Measurements from ENCODE around the gene PRR29. TPM values are rescaled to one million over a fixed set of nuclear protein-coding genes. Genes with fewer than 3 reads are reported as not detected.

The PRR29 gene
- polyA plus RNA-seq, 1 of the 3 experiments (the other 2 are of a cell fraction): 2.7 TPM

- WGBS (ENCODE audit: low lambda C conversion rate): 79% methylated on average over 3 of the region's 3 CpGs
Observed at GRCh38 chr17:63976702-63977101, 21.4 kb upstream of the PRR29 start.

More at GRCh38 chr17:63976702-63977101, 21.4 kb upstream of the PRR29 start:
- no peak overlapping the region for H3K9ac ChIP-seq
- DNase-seq: no peak
- no peak overlapping the region for H3K4me3 ChIP-seq (ENCODE audit: low read depth in 2 of 2, low read length in 1 of 2)
- H2AFZ ChIP-seq (ENCODE audit: low read depth): no peak overlapping the region
- no peaks in the 10 kb centered on the region for H3K9me3 ChIP-seq
- ChIA-PET POLR2A (interaction anchor here (0.5 to 1.0 kb wide), 2 partner anchors 8 to 306 kb away, joined by 3 read pairs; no protein-coding TSS in a partner anchor), CTCF (interaction anchor here (1.0 to 7.8 kb wide), 10 partner anchors 11 to 306 kb away, joined by 3 to 56 read pairs (median 6); partner anchors contain the start of genes CSHL1 and GH1)
- H3K27ac ChIP-seq (ENCODE audit: low read depth in 2 of 2, low read length in 1 of 2): no peak overlapping the region
- H3K4me2 ChIP-seq: no peak overlapping the region
- H3K27me3 ChIP-seq (ENCODE audit: insufficient read depth): no peaks in the 10 kb centered on the region
- peaks cover 12% of the 10 kb centered on the region in 2 experiments; a peak in 3 of 4 replicates for H3K4me1 ChIP-seq (ENCODE audit: control insufficient read depth in 1 of 2, insufficient read depth in 2 of 2, low read depth in 1 of 2, low read length in 1 of 2)
- TF ChIP-seq FOXM1 (IDR thresholded peaks at IDR 0.05; ENCODE audit: low read depth) (no peak), CHD2 (IDR thresholded peaks at IDR 0.05; ENCODE audit: low read length, partially characterized antibody) (no peak), EP300 (IDR thresholded peaks at IDR 0.05; ENCODE audit: borderline replicate concordance in 1 of 2, low read depth in 1 of 2, low read length in 1 of 2) (no peak), MEF2A (IDR thresholded peaks at IDR 0.05; ENCODE audit: borderline replicate concordance, low read depth) (no peak), USF2 (IDR thresholded peaks at IDR 0.05; ENCODE audit: borderline replicate concordance, low read depth, low read length) (no peak), GABPA (IDR thresholded peaks at IDR 0.05; ENCODE audit: low read depth) (no peak), FOXJ3 (CRISPR knock-in tag; IDR thresholded peaks at IDR 0.05) (no peak), IRF3 (IDR thresholded peaks at IDR 0.05; ENCODE audit: low read depth, low read length) (no peak), CTCF (IDR thresholded peaks at IDR 0.05) (no peak), MXI1 (IDR thresholded peaks at IDR 0.05; ENCODE audit: low read depth, low read length) (no peak), NFIC (IDR thresholded peaks at IDR 0.05; ENCODE audit: borderline replicate concordance) (no peak), FOSL2 (IDR thresholded peaks at IDR 0.05; ENCODE audit: borderline replicate concordance, low read depth) (no peak), RAD21 (IDR thresholded peaks at IDR 0.05; ENCODE audit: low read length) (no peak), RXRA (IDR thresholded peaks at IDR 0.05; ENCODE audit: borderline replicate concordance, low read depth) (no peak)
- H3F3A ChIP-seq (replicated peaks; ENCODE audit: insufficient read depth): no peaks in the 10 kb centered on the region
- no peaks in the 10 kb centered on the region for H3K36me3 ChIP-seq (replicated peaks in 1 of 2; ENCODE audit: control insufficient read depth in 1 of 2, insufficient read depth in 2 of 2, low read length in 1 of 2)
- H3K9me2 ChIP-seq: no peaks in the 10 kb centered on the region
- H3K79me2 ChIP-seq (ENCODE audit: insufficient read depth): no peaks in the 10 kb centered on the region
- H4K20me1 ChIP-seq (ENCODE audit: insufficient read depth): no peaks in the 10 kb centered on the region

Data from SK-N-SH (cell line).